ENCODE data around the gene PRRC2C.

GRCh38 chr1:171550050-171550449, 64.7 kb downstream of the PRRC2C start:
- TF ChIP-seq CTCF (conservative IDR thresholded peaks at IDR 0.05) (no peak), ZFX (IDR thresholded peaks at IDR 0.05) (no peak)

Data from C4-2B (cell line).